Small intestine (tissue), 7 donors: Measurements from ENCODE around the gene SRSF5. TPM values are rescaled to one million over a fixed set of nuclear protein-coding genes. Genes with fewer than 3 reads are reported as not detected.

Experiments
- DNase-seq, 2 donors: peaks; one replicate each; pipeline versions ENCODE4 v3.0.0 to v3.0.0-alpha.2; 2013
- FAIRE-seq: peaks from 2 replicates; lab custom pipeline; 2012; peaks lifted over from hg19 to GRCh38; lab: Jason Lieb, UNC
- H3K27ac ChIP-seq, 3 donors: one replicate each; pipeline ENCODE4 v1.5.1; 2013; ENCODE audit warnings: low read length in 2 of 3, mild to moderate bottlenecking in 2 of 3, control low read depth in 1 of 3, inconsistent platforms in 1 of 3, low read depth in 1 of 3, moderate library complexity in 1 of 3
- H3K27me3 ChIP-seq, 3 donors: one replicate each; pipeline ENCODE4 v1.6.1; 2013; ENCODE audit warnings: low read length in 3 of 3, inconsistent platforms in 1 of 3; ENCODE audit not compliant: control insufficient read depth in 3 of 3, insufficient read depth in 3 of 3
- H3K36me3 ChIP-seq, 3 donors: one replicate each; pipeline ENCODE4 v1.6.1; 2013; ENCODE audit warnings: low read length in 3 of 3, inconsistent platforms in 1 of 3, low read depth in 1 of 3, mild to moderate bottlenecking in 1 of 3, moderate library complexity in 1 of 3; ENCODE audit not compliant: control insufficient read depth in 3 of 3, insufficient read depth in 2 of 3
- H3K4me1 ChIP-seq, 3 donors: one replicate each; pipeline ENCODE4 v1.6.1; 2013; ENCODE audit warnings: low read length in 2 of 3, inconsistent platforms in 1 of 3, low read depth in 1 of 3, mild to moderate bottlenecking in 1 of 3, moderate library complexity in 1 of 3; ENCODE audit not compliant: control insufficient read depth in 3 of 3, insufficient read depth in 2 of 3
- H3K4me3 ChIP-seq, 3 donors: one replicate each; pipeline ENCODE4 v1.5.1; 2013; ENCODE audit warnings: low read length in 3 of 3, control low read depth in 1 of 3, inconsistent platforms in 1 of 3, low read depth in 1 of 3, mild to moderate bottlenecking in 1 of 3, moderate library complexity in 1 of 3
- H3K9me3 ChIP-seq, 2 donors: one replicate each; pipeline ENCODE4 v1.6.1; 2013; ENCODE audit warnings: low read depth in 1 of 2, low read length in 1 of 2; ENCODE audit not compliant: control insufficient read depth in 2 of 2, insufficient read depth in 1 of 2
- WGBS, 3 donors: extraction: QIAGEN DNeasy Blood & Tissue Kit; methylation state at CpG; one replicate each; pipeline ENCODE4 v1.1.7; 2013; 5-methylcytosine and 5-hydroxymethylcytosine counted together
- polyA plus RNA-seq, 4 donors: library from polyadenylated mRNA; stranded (reverse) in 3 of 4; unstranded in 1 of 4; fragments of 200-250 nt in 3 of 4; fragments of 120-200 nt in 1 of 4; gene quantifications; one replicate each; pipeline versions ENCODE4 v1.2.1 to v1.2.3, GENCODE V29; 2013
- donor health status: healthy with polysubstance abuse.
- donor health status: control.
- donor health status: control.
- donor health status: Bipolar disorder and iron deficiency.
- donor health status: healthy.

SRSF5 gene
- polyA plus RNA-seq, 4 donors: 216 to 524 (median 250) TPM

DNA sequence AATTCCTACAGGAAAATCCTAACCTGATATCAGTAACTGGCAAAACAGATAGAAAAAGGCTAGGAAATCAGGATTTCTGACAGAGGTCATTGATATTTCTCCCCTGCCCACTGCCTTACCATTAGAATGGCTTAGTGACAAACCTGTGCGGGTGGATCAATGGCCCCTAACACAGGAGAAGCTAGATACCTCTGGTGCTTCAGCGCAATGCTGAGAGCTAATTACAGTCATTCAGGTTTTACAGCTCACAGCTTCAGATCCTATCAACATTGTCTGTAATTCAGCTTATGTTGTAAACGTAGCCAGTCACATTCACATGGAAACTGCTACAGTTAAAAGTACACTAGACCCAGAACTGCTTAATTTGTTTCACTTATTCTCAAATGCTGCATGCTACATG, 47.5 kb downstream of the SRSF5 start:
- no peaks in the 10 kb centered on the region for H3K36me3 ChIP-seq
- H3K4me1 ChIP-seq: peaks cover 0 to 22% (median 0%) of the 10 kb centered on the region in 3 donors
- no peak overlapping the region for H3K4me3 ChIP-seq
- FAIRE-seq (no peak), DNase-seq (peak in 1 of 2 donors; percentile 66)
- no peaks in the 10 kb centered on the region for H3K9me3 ChIP-seq
- WGBS, 3 donors: 6 to 50% (median 33%) methylated on average over 3 of the region's 3 CpGs
- H3K27me3 ChIP-seq: no peaks in the 10 kb centered on the region
- peak overlapping the region in 1 of 3 donors; percentile 44 for H3K27ac ChIP-seq

DNA sequence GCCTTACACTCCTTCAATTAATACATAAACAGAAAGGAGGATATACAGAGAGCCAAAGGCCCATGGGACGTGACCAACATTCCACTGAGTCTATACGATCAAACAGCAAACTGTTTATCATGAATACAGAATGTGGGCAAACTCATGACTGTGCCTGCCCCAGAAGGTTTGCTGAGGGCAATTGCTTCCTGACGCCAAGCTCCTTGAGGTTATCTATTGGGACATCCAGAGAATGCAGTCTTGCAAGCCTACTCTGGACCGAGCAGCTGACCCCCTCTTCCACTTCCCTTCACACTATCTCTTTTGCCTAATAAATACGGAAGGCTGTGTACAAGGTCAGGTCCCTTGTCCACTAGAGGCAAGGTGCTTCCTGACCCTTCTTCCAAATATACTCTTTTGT, 48.6 kb downstream of the SRSF5 start:
- Histone ChIP-seq H3K27me3 (no peaks in the 10 kb centered on the region), H3K4me3 (no peak overlapping the region), H3K27ac (no peak overlapping the region), H3K36me3 (no peaks in the 10 kb centered on the region), H3K9me3 (no peaks in the 10 kb centered on the region), H3K4me1 (peaks cover 0 to 15% (median 0%) of the 10 kb centered on the region in 3 donors)
- FAIRE-seq (no peak), DNase-seq (peak in 1 of 2 donors; percentile 15)
- WGBS, 3 donors: 70 to 86% (median 77%) methylated on average over 5 of the region's 5 CpGs

DNA sequence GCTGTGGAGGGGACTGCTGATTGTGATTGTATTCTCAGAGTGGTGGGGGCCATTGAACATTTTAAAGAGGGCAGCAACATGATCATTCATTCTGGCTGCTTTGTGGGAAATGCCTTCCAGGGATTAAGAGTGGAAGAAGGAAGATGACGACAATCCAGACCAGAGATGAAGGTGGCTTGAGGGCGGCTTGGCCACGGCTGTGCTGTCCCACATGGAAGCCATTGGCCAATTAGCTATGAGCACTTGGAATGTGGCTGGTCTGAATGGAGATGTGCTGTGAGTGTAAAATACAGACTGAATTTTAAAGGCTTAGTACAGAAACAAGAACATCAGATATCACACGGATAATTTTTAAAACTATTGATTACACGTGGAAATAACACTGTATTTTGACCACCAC, 49.3 kb downstream of the SRSF5 start:
- H3K4me3 ChIP-seq: no peak overlapping the region
- no peak for FAIRE-seq
- WGBS, 3 donors: 80 to 86% (median 82%) methylated on average over 5 of the region's 5 CpGs

DNA sequence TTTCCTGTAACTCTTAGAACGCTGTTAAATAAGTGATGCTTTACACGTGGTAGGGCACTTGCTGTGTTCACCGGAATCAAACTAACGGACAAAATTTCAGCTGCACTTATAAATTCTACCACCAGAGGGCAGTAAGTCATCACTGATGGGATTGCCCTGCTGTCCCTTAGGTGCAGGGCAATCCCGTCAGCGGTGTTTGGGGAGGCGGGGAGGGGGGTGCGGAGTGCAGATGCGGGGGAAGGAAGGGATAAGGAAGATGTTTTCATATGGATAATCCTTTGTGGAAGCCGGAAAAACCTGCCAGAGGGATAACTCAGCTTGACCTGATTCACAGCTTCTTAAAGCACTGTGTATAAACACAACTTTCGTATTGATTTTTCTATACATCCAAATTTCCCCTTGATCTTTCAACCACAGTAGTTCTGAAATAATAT, 51.8 kb downstream of the SRSF5 start:
- Histone ChIP-seq H3K9me3 (no peaks in the 10 kb centered on the region), H3K4me1 (peaks cover 0 to 7% (median 0%) of the 10 kb centered on the region in 3 donors), H3K4me3 (no peak overlapping the region), H3K27ac (no peak overlapping the region), H3K36me3 (no peaks in the 10 kb centered on the region), H3K27me3 (no peaks in the 10 kb centered on the region)
- FAIRE-seq: no peak
- WGBS, 3 donors: 8 to 9% (median 9%) methylated on average over 11 of the region's 11 CpGs
- DNase-seq: peak; percentile 71 to 83

More for the DNA sequence above, 49.3 kb downstream of the SRSF5 start:
- DNase-seq: no peak
- Histone ChIP-seq H3K27ac (no peak overlapping the region), H3K9me3 (no peaks in the 10 kb centered on the region), H3K27me3 (no peaks in the 10 kb centered on the region), H3K36me3 (no peaks in the 10 kb centered on the region), H3K4me1 (peaks cover 0 to 11% (median 0%) of the 10 kb centered on the region in 3 donors)

DNA sequence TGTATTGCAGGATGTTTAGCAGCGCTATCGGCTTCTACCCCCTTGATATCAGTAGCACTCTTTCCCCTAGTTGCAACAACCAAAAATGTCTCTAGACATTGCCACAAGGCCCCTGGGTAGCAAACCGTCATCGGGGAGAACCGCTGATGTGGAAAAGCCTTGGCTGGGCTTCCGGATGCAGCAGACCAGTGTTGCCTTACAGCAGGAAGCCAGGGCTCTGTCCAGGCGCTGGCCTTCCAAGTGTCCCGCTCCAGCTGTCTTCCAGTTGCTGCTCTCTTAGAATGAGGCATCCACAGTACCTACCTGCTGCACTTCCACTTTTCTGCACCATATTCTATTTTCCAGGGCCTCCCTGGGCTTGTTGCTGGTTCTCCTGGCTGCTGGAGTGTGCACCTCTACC, 52.7 kb downstream of the SRSF5 start:
- Histone ChIP-seq H3K36me3 (no peaks in the 10 kb centered on the region), H3K27me3 (no peaks in the 10 kb centered on the region), H3K9me3 (no peaks in the 10 kb centered on the region), H3K27ac (no peak overlapping the region), H3K4me1 (peaks cover 0 to 3% (median 0%) of the 10 kb centered on the region in 3 donors), H3K4me3 (no peak overlapping the region)
- DNase-seq (no peak), FAIRE-seq (no peak)
- WGBS, 3 donors: 83 to 96% (median 94%) methylated on average over 8 of the region's 8 CpGs

DNA sequence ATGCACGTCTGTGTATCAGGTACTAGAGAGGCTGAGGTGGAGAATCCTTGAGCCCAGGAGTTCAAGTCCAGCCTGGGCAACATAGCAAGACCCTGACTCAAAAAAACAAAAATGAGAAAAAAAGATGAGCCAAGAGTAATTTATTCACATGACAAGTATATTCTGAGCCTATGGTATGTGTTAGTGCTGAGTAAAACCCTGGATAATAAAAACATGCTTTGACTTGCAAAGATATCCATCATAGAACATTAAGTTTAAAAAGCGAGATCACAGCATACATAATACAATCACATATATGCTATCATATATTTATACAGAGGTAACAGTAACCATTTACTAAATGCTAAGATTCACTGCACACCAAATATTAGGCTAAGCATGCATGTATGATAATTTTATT, 54.0 kb downstream of the SRSF5 start:
- Histone ChIP-seq H3K9me3 (no peaks in the 10 kb centered on the region), H3K36me3 (no peaks in the 10 kb centered on the region), H3K4me3 (no peak overlapping the region), H3K27ac (no peak overlapping the region), H3K27me3 (no peaks in the 10 kb centered on the region), H3K4me1 (peaks cover 0 to under 1% (median 0%) of the 10 kb centered on the region in 3 donors)
- WGBS, 3 donors: 59 to 70% (median 67%) methylated on average over 2 of the region's 2 CpGs
- no peak for DNase-seq
- FAIRE-seq: no peak

Other genes starting within 250 kb of the SRSF5 start
- under 1 TPM in 2 of 4 donors, not detected in 2; 0.01 to 0.03 TPM for gene CCDC177, start 192.3 kb upstream of the SRSF5 start, polyA plus RNA-seq
- gene SUSD6, start 155.5 kb upstream of the SRSF5 start, polyA plus RNA-seq: 10 to 100 TPM; 14.3 to 46.2 (median 16.7) TPM
- gene SLC10A1, start 30.1 kb downstream of the SRSF5 start, polyA plus RNA-seq: under 1 TPM in 2 of 4 donors, not detected in 2; 0.04 to 0.12 TPM
- gene SMOC1, start 112.3 kb downstream of the SRSF5 start, polyA plus RNA-seq: 1 to 10 TPM in 2 of 4 donors, under 1 TPM in 1, not detected in 1; 0.94 to 3.5 (median 1.9) TPM